AG04449 (cell line): ENCODE data around the gene NLN.
"Not testable (repeated sequence)": the region's sequence is repeated elsewhere in the genome, so short reads cannot be mapped to it uniquely, and the experiment has no call there.

ENCODE experiments used
- CTCF ChIA-PET: fragments of 350-600 bp; formaldehyde crosslinking; extraction: SDS; loops from one replicate; lab custom pipeline; 2021; ENCODE audit warnings: antibody characterized with exemption; lab: Yijun Ruan, JAX
- POLR2A ChIA-PET: fragments of 400-600, 350-600 bp; formaldehyde crosslinking; extraction: SDS; loops from one replicate; lab custom pipeline; 2020; ENCODE audit warnings: antibody characterized with exemption, inconsistent platforms; lab: Yijun Ruan, JAX
- DNase-seq: peaks from one replicate; pipeline ENCODE4 v3.0.0-alpha.2; 2010; ENCODE audit warnings: low read depth, low spot score
- H3K4me3 ChIP-seq: 2 replicates; pipeline ENCODE4 v1.5.1; 2011; ENCODE audit warnings: low read depth, mild to moderate bottlenecking, control low read depth, low read length
- TF ChIP-seq, protein P1 (sequence below): IDR thresholded peaks from one replicate; pipeline ENCODE4 v1.5.1; 2011; ENCODE audit warnings: mild to moderate bottlenecking, moderate library complexity, low read length, control low read depth, inconsistent platforms; ENCODE audit not compliant: insufficient read depth; ENCODE audit errors: missing control alignments

NLN gene

DNA sequence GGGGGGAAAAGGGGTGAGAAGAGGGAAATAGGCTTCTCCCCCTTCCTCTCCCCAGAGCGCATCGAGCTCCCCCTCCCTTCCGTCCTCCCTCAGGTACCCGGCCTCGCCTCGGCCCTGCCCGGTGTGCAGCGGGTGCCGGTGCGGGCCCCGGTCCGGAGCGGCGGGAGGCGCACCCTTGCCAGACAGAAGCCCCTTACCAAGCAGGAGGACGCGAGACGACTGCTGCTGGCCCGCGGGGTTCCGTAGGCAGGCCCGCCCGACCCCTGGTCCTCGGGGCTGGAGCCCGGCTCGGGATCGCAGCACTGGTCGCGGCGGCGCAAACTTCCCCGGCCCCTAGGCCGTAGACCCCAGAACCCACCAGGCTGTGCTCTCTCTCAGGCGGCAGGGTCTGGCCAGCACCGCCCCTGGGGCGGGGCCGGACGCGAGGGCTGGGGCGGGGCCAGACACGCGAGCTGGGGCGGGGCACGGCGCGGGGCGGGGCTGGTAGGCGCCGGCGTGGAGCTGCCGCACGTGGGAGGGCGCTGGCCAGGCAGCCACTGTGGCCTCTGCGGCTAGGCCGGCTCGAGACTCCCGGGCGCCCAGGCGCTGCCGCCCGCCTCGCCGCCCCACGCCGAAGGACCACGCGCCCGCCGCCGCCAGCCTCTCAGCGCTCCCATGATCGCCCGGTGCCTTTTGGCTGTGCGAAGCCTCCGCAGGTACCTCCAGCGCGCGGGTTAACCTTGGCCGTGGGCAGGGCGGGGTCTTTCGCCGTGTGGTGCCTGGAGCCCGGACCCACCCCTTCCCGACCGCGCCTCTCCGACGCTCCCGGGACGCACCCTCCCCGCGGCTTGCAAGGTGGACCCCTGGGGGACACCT, at the start of gene NLN, which contains the start of gene SGTB:
NLN (plus strand) TSS at position 486 of the 855 bp plus-strand sequence; CDS start at position 655, 169 bp downstream.
SGTB (minus strand) TSS at position 390 of the 855 bp plus-strand sequence. CDS start 1,302 bp downstream, outside the sequence.
- ChIA-PET CTCF (interaction anchor here (2.2 kb wide), 1 partner anchor 20 kb away, joined by 9 read pairs; no protein-coding TSS in a partner anchor), POLR2A (interaction anchor here (0.7 to 1.8 kb wide), 3 partner anchors 158 to 204 kb away, joined by 3 to 4 read pairs (median 4); partner anchors contain the start of gene ERBIN)
- peak within 1 kb of the TSS; percentile 86 for H3K4me3 ChIP-seq
- no peak for DNase-seq
- TF ChIP-seq, protein P1, sequence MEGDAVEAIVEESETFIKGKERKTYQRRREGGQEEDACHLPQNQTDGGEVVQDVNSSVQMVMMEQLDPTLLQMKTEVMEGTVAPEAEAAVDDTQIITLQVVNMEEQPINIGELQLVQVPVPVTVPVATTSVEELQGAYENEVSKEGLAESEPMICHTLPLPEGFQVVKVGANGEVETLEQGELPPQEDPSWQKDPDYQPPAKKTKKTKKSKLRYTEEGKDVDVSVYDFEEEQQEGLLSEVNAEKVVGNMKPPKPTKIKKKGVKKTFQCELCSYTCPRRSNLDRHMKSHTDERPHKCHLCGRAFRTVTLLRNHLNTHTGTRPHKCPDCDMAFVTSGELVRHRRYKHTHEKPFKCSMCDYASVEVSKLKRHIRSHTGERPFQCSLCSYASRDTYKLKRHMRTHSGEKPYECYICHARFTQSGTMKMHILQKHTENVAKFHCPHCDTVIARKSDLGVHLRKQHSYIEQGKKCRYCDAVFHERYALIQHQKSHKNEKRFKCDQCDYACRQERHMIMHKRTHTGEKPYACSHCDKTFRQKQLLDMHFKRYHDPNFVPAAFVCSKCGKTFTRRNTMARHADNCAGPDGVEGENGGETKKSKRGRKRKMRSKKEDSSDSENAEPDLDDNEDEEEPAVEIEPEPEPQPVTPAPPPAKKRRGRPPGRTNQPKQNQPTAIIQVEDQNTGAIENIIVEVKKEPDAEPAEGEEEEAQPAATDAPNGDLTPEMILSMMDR: no peak

DNA sequence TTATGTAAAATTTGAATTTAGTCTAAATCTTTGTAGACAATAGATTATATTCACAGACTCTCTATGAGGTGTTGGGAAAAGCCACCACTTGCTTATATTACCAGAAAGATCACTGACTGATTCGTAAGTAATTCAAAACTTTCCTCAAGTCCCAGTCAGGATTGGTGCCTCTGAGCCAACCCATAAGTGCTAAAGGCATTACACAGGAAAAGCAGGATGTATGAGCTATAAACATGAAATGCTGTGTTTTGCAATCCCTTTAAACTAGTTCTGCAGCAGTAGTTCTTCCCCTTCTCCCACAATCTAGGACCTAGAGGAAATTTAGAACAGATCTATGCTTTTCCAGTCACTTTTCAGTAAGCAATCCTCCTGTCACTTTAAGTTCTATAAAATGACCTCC, 49.2 kb upstream of the NLN start:
- POLR2A ChIA-PET: no interaction called here
- CTCF ChIA-PET: interaction anchor here (1.2 kb wide), 1 partner anchor 9 kb away, joined by 7 read pairs; no protein-coding TSS in a partner anchor
- H3K4me3 ChIP-seq: no peak overlapping the region
- peak; percentile 51 for DNase-seq
- TF ChIP-seq, protein P1: no peak

DNA sequence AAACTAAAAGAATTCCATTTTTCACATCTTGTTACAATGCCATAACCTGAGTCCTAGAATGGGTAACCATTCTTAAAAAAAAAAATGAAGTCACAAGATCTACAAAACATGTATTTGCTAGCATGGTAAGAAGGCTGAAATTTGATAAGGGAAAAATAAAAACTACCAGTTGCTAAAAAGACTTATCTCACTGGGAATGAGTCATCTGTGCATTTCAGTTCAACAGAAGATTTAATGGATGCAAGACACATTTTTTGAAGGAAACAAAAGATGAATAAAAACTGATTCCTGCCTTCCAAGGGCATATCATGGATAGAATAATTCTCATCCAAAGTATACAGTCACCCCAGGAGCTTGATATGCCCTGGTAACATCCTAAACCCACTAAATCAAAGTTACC, 47.3 kb upstream of the NLN start:
- TF ChIP-seq, protein P1: no peak
- CTCF ChIA-PET: interaction anchor here (2.2 kb wide), 1 partner anchor 11 kb away, joined by 6 read pairs; no protein-coding TSS in a partner anchor
- H3K4me3 ChIP-seq: no peak overlapping the region
- POLR2A ChIA-PET: no interaction called here
- no peak for DNase-seq

DNA sequence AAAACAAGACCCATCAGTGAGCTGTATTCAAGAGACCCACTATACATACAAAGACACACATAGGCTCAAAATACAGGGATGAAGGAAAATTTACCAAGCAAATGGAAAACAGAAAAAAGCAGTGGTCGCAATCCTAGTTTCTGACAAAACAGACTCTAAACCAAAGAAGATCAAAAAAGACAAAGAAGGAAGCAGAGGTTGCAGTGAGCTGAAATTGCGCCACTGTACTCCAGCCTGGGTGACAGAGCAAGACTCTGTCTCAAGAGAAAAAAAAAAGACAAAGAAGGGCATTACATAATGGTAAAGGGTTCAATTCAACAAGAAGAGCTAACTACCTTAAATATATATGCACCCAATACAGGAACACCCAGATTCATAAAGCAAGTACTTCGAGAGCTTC, 45.9 kb upstream of the NLN start:
- CTCF ChIA-PET: interaction anchor here (2.2 kb wide), 1 partner anchor 13 kb away, joined by 6 read pairs; no protein-coding TSS in a partner anchor

DNA sequence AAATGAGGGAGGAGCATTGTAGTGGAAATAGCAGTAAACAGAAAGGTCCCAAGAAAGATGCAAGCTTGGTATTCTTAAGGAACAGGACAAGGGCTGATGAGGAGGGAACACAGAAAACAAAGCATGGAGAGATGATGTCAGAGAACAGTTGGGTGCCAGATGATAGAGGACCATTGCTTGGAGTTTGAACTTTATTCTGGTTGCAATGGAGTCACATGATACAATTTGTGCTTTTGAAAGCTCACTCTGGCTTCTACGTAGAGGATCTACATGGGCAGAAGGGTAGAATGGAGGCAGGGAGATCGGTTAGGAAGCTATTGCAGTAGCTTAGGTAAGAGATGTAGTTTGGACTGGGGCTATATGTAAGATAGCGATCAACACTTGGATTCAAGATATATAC, 39.9 kb upstream of the NLN start:
- DNase-seq: no peak
- TF ChIP-seq, protein P1: no peak
- H3K4me3 ChIP-seq: no peak overlapping the region
- CTCF ChIA-PET: no interaction called here
- POLR2A ChIA-PET: no interaction called here

More for the DNA sequence above, 45.9 kb upstream of the NLN start:
- POLR2A ChIA-PET, DNase-seq, H3K4me3 ChIP-seq: not testable (repeated sequence)

DNA sequence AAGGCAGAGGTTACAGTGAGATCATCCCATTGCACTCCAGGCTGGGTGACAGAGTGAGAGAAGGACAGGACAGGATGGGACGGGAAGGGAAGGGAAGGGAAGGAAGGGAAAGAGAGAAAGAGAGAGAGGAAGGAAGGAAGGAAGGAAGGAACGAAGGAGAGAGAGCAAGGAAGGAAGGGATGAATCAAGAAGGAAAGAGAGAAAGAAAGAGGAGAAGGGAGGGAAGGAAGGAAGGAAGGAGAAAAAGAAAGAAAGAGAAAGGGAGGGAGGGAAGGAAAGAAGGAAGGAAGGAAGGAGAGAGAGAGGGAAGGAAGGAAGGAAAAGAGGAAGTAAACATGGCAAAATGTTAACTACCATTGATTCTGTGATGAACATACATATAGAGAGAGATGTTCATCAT, 28.9 kb upstream of the NLN start:
- ChIA-PET POLR2A (no interaction called here), CTCF (no interaction called here)
- no peak for DNase-seq
- TF ChIP-seq, protein P1: no peak
- H3K4me3 ChIP-seq: no peak overlapping the region
